Measurements from ENCODE around the gene VWA1.

The VWA1 gene

DNA sequence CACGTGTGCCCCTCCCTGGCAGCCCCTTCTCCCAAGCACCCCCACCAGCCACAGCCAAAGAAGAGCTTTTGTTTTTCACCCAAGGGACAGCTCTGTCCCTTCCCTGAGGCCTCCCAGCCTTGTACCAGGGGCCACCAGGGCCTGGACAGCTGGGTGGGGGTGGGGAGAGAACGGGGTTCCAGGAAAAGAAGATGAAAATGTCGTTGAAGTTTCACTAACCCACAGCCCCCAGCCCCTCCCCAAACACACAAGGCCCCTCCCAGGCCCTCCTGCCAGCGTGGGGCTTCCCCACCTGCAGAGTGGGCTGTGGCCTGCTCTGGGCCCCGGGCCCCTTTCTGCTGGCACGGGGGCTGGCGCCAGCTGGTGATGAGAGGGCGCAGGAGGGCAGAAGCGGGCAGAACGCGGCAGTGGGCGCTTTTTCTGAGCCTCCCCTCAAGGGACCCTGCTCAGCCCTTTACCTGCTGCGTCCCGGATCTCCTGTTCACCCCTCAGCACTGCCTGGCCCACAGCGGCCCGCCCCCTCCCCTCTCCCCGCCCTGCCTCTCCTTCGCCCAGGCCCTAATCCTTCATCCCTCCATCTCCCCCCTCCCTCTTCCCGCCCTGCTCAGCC is 8.9 kb upstream of the VWA1 start (continued):
- TF ChIP-seq, protein P1, sequence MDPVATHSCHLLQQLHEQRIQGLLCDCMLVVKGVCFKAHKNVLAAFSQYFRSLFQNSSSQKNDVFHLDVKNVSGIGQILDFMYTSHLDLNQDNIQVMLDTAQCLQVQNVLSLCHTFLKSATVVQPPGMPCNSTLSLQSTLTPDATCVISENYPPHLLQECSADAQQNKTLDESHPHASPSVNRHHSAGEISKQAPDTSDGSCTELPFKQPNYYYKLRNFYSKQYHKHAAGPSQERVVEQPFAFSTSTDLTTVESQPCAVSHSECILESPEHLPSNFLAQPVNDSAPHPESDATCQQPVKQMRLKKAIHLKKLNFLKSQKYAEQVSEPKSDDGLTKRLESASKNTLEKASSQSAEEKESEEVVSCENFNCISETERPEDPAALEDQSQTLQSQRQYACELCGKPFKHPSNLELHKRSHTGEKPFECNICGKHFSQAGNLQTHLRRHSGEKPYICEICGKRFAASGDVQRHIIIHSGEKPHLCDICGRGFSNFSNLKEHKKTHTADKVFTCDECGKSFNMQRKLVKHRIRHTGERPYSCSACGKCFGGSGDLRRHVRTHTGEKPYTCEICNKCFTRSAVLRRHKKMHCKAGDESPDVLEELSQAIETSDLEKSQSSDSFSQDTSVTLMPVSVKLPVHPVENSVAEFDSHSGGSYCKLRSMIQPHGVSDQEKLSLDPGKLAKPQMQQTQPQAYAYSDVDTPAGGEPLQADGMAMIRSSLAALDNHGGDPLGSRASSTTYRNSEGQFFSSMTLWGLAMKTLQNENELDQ (tag by site-specific recombination; IDR thresholded peaks at IDR 0.05; ENCODE audit: low read depth), result no peak
- TF ChIP-seq RBAK (tag by site-specific recombination; IDR thresholded peaks at IDR 0.05) (no peak), GLIS2 (tag by site-specific recombination; IDR thresholded peaks at IDR 0.05) (0 out of 2 replicates have a peak, but pooled peaks have one; percentile 35), ZNF311 (tag by site-specific recombination; IDR thresholded peaks at IDR 0.05; ENCODE audit: borderline replicate concordance) (no peak), ZNF221 (tag by site-specific recombination; IDR thresholded peaks at IDR 0.05; ENCODE audit: borderline replicate concordance) (no peak), ZNF138 (tag by site-specific recombination; IDR thresholded peaks at IDR 0.05; ENCODE audit: borderline replicate concordance) (no peak), WT1 (tag by site-specific recombination; IDR thresholded peaks at IDR 0.05) (no peak)
- TF ChIP-seq, protein P2, sequence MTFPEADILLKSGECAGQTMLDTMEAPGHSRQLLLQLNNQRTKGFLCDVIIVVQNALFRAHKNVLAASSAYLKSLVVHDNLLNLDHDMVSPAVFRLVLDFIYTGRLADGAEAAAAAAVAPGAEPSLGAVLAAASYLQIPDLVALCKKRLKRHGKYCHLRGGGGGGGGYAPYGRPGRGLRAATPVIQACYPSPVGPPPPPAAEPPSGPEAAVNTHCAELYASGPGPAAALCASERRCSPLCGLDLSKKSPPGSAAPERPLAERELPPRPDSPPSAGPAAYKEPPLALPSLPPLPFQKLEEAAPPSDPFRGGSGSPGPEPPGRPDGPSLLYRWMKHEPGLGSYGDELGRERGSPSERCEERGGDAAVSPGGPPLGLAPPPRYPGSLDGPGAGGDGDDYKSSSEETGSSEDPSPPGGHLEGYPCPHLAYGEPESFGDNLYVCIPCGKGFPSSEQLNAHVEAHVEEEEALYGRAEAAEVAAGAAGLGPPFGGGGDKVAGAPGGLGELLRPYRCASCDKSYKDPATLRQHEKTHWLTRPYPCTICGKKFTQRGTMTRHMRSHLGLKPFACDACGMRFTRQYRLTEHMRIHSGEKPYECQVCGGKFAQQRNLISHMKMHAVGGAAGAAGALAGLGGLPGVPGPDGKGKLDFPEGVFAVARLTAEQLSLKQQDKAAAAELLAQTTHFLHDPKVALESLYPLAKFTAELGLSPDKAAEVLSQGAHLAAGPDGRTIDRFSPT (tag by site-specific recombination; IDR thresholded peaks at IDR 0.05), result peak; percentile 70; the same call in 1 of the 2 replicates
- TF ChIP-seq, protein P3, sequence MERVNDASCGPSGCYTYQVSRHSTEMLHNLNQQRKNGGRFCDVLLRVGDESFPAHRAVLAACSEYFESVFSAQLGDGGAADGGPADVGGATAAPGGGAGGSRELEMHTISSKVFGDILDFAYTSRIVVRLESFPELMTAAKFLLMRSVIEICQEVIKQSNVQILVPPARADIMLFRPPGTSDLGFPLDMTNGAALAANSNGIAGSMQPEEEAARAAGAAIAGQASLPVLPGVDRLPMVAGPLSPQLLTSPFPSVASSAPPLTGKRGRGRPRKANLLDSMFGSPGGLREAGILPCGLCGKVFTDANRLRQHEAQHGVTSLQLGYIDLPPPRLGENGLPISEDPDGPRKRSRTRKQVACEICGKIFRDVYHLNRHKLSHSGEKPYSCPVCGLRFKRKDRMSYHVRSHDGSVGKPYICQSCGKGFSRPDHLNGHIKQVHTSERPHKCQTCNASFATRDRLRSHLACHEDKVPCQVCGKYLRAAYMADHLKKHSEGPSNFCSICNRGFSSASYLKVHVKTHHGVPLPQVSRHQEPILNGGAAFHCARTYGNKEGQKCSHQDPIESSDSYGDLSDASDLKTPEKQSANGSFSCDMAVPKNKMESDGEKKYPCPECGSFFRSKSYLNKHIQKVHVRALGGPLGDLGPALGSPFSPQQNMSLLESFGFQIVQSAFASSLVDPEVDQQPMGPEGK (tag by site-specific recombination; IDR thresholded peaks at IDR 0.05), result 0 out of 2 replicates have a peak, but pooled peaks have one; percentile 3

DNA sequence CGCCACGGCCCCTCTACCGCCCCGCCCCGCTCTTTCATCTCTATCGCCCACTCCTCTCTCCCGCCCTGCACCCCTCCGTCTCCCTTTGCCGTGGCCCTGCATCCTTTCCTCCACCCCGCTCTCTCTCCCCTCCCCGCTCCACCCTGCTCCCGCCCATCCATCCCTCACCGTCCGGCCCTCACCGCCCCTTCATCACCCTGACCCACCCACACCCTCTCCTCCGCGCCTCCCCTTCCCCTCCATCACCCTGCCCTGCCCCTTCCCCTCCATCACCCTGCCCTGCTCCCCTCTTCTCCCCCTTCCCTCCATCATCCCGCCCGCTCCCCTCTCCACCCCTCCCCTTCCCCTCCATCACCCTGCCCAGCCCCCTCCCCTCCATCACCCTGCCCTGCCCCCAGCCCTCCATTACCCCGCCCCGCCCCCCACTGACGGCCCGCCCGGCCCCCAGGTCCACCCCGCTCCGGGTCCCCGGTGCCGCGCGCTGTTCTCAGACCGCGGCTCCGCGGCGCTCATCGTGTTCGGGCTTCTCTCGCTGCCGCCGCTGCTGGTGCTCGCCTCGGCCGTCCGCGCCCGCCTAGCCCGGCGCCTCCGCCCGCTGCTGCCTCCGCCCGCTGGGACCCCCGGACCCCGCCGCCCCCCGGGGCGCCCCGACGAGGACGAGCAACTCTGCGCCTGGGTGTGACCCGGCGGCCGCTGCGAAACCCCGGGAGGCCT is 8.2 kb upstream of the VWA1 start:
- ChIA-PET CTCF (no interaction called here), POLR2A (no interaction called here)
- no peak overlapping the region; the same call in 1 of the 2 replicates for H3K27ac ChIP-seq (ENCODE audit: extremely low read depth, low read depth, low read length)
- no peaks in the 10 kb centered on the region for H3K9me3 ChIP-seq (ENCODE audit: control insufficient read depth, insufficient read depth, low read depth, low read length)
- H3K4me3 ChIP-seq (ENCODE audit: low read depth, low read length), result peak overlapping the region; percentile 26
- no peaks in the 10 kb centered on the region for H3K36me3 ChIP-seq (ENCODE audit: control insufficient read depth in 2 of 2, insufficient read depth in 1 of 2, low read length in 2 of 2)
- no peaks in the 10 kb centered on the region for H3K4me1 ChIP-seq (ENCODE audit: control insufficient read depth, insufficient read depth, low read length)
- TF ChIP-seq, protein P4, sequence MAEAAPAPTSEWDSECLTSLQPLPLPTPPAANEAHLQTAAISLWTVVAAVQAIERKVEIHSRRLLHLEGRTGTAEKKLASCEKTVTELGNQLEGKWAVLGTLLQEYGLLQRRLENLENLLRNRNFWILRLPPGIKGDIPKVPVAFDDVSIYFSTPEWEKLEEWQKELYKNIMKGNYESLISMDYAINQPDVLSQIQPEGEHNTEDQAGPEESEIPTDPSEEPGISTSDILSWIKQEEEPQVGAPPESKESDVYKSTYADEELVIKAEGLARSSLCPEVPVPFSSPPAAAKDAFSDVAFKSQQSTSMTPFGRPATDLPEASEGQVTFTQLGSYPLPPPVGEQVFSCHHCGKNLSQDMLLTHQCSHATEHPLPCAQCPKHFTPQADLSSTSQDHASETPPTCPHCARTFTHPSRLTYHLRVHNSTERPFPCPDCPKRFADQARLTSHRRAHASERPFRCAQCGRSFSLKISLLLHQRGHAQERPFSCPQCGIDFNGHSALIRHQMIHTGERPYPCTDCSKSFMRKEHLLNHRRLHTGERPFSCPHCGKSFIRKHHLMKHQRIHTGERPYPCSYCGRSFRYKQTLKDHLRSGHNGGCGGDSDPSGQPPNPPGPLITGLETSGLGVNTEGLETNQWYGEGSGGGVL (tag by site-specific recombination; IDR thresholded peaks at IDR 0.05), result peak; percentile 54
- TF ChIP-seq REPIN1 (tag by site-specific recombination; IDR thresholded peaks at IDR 0.05; ENCODE audit: low read depth) (no peak), ZNF366 (tag by site-specific recombination; conservative IDR thresholded peaks at IDR 0.05) (peak; percentile 89), SP7 (tag by site-specific recombination; IDR thresholded peaks at IDR 0.05) (peak; percentile 75), ZNF626 (tag by site-specific recombination; IDR thresholded peaks at IDR 0.05) (no peak)
- TF ChIP-seq, protein P3 (tag by site-specific recombination; IDR thresholded peaks at IDR 0.05), result peak; percentile 35; the same call in 1 of the 2 replicates
- TF ChIP-seq, protein P5, sequence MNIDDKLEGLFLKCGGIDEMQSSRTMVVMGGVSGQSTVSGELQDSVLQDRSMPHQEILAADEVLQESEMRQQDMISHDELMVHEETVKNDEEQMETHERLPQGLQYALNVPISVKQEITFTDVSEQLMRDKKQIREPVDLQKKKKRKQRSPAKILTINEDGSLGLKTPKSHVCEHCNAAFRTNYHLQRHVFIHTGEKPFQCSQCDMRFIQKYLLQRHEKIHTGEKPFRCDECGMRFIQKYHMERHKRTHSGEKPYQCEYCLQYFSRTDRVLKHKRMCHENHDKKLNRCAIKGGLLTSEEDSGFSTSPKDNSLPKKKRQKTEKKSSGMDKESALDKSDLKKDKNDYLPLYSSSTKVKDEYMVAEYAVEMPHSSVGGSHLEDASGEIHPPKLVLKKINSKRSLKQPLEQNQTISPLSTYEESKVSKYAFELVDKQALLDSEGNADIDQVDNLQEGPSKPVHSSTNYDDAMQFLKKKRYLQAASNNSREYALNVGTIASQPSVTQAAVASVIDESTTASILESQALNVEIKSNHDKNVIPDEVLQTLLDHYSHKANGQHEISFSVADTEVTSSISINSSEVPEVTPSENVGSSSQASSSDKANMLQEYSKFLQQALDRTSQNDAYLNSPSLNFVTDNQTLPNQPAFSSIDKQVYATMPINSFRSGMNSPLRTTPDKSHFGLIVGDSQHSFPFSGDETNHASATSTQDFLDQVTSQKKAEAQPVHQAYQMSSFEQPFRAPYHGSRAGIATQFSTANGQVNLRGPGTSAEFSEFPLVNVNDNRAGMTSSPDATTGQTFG (tag by site-specific recombination; IDR thresholded peaks at IDR 0.05; ENCODE audit: borderline replicate concordance), result no peak
- TF ChIP-seq, protein P6, sequence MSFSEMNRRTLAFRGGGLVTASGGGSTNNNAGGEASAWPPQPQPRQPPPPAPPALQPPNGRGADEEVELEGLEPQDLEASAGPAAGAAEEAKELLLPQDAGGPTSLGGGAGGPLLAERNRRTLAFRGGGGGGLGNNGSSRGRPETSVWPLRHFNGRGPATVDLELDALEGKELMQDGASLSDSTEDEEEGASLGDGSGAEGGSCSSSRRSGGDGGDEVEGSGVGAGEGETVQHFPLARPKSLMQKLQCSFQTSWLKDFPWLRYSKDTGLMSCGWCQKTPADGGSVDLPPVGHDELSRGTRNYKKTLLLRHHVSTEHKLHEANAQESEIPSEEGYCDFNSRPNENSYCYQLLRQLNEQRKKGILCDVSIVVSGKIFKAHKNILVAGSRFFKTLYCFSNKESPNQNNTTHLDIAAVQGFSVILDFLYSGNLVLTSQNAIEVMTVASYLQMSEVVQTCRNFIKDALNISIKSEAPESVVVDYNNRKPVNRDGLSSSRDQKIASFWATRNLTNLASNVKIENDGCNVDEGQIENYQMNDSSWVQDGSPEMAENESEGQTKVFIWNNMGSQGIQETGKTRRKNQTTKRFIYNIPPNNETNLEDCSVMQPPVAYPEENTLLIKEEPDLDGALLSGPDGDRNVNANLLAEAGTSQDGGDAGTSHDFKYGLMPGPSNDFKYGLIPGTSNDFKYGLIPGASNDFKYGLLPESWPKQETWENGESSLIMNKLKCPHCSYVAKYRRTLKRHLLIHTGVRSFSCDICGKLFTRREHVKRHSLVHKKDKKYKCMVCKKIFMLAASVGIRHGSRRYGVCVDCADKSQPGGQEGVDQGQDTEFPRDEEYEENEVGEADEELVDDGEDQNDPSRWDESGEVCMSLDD (tag by site-specific recombination; IDR thresholded peaks at IDR 0.05), result no peak
